PFSK-1 (cell line): ENCODE results near the gene MRPS12.

Source experiments
- FOXP2 ChIP-seq: optimal IDR thresholded peaks from 2 replicates; pipeline ENCODE3; 2011; ENCODE audit warnings: borderline replicate concordance, control low read depth, inconsistent platforms; ENCODE audit not compliant: insufficient read depth; ENCODE audit errors: extremely low read length, extremely low read depth
- POLR2AphosphoS5 ChIP-seq: IDR thresholded peaks from 2 replicates; pipeline ENCODE4 v1.6.1; 2012; ENCODE audit warnings: low read depth, mild to moderate bottlenecking, control low read depth, low read length, moderate library complexity
- SIN3A ChIP-seq: IDR thresholded peaks from 2 replicates; pipeline ENCODE4 v1.6.1; 2012; ENCODE audit warnings: mild to moderate bottlenecking, low read length, moderate library complexity, borderline replicate concordance; ENCODE audit not compliant: insufficient read depth
- TAF1 ChIP-seq: IDR thresholded peaks from 2 replicates; pipeline ENCODE4 v1.6.1; 2012; ENCODE audit warnings: low read length, control low read depth, borderline replicate concordance; ENCODE audit not compliant: insufficient read depth

GRCh38 chr19:38921420-38922274 is 9.1 kb upstream of the MRPS12 start:
- TF ChIP-seq FOXP2, result no peak
- no peak for TF ChIP-seq TAF1
- no peak for TF ChIP-seq POLR2AphosphoS5
- no peak for TF ChIP-seq SIN3A
